Right ventricle myocardium inferior (tissue), 1 donor: ENCODE data around the gene KCNK3. TPM values are rescaled to one million over a fixed set of nuclear protein-coding genes. Genes with fewer than 3 reads are reported as not detected.

ENCODE experiments used
- ATAC-seq: fragments of 200-7000 bp; cut with Tn5 transposase; one replicate; pipeline ENCODE4 v1.9.1; 2020; ENCODE audit warnings: mild to moderate bottlenecking, moderate library complexity
- DNase-seq: peaks from one replicate; pipeline ENCODE4 v3.0.0; 2021; ENCODE audit errors: missing footprints
- intact Hi-C: fragments of 100-400 bp; cut with DNase I; formaldehyde crosslinking; loops from one replicate; pipeline ENCODE4 v1.11.0; 2022
- total RNA-seq: library from RNA; stranded (reverse); fragmentation: NEBNext Ultra II Directional; extraction: Animal tissue kit (Norgen Biotek cat#: 25700); gene quantifications from one replicate; pipeline ENCODE4 v1.2.1, GENCODE V29; 2021
- donor health status: DM: no; HTN: yes; CAD: no; lungs with severe emphysema.

The KCNK3 gene
- total RNA-seq, 1 donor from 2014 or later = 4.5 TPM

- ATAC-seq = peak; percentile 58
- DNase-seq = no peak
- intact Hi-C loops = no loop called here
Measured at GRCh38 chr2:26706616-26707473, 14.3 kb downstream of the KCNK3 start.

- ATAC-seq = no peak
Measured at GRCh38 chr2:26707747-26708146, 15.2 kb downstream of the KCNK3 start.

GRCh38 chr2:26708457-26708856 is 15.9 kb downstream of the KCNK3 start:
- DNase-seq = no peak
- ATAC-seq = no peak
- intact Hi-C loops = no loop called here

More at GRCh38 chr2:26707747-26708146, 15.2 kb downstream of the KCNK3 start:
- intact Hi-C loops = no loop called here
- DNase-seq = no peak

GRCh38 chr2:26709323-26710110 is 17.0 kb downstream of the KCNK3 start:
- DNase-seq (no peak), ATAC-seq (no peak)
- intact Hi-C loops = no loop called here

GRCh38 chr2:26710145-26710544 is 17.6 kb downstream of the KCNK3 start:
- intact Hi-C loops = no loop called here
- ATAC-seq = no peak
- no peak for DNase-seq

GRCh38 chr2:26710743-26711456 is 18.4 kb downstream of the KCNK3 start:
- DNase-seq (no peak), ATAC-seq (peak; percentile 37)
- intact Hi-C loops = no loop called here

- DNase-seq = no peak
- ATAC-seq = peak; percentile 29
Measured at GRCh38 chr2:26711457-26712161, 19.1 kb downstream of the KCNK3 start.

GRCh38 chr2:26712486-26713465 is 20.3 kb downstream of the KCNK3 start:
- DNase-seq (no peak), ATAC-seq (no peak)
- intact Hi-C loops = no loop called here

More at GRCh38 chr2:26711457-26712161, 19.1 kb downstream of the KCNK3 start:
- intact Hi-C loops = no loop called here

GRCh38 chr2:26715528-26716270 is 23.2 kb downstream of the KCNK3 start:
- ATAC-seq (no peak), DNase-seq (peak; percentile 23)
- intact Hi-C loops = no loop called here

GRCh38 chr2:26716340-26716739 is 23.8 kb downstream of the KCNK3 start:
- intact Hi-C loops = no loop called here
- ATAC-seq (no peak), DNase-seq (peak; percentile 23)

- intact Hi-C loops = no loop called here
- DNase-seq (no peak), ATAC-seq (no peak)
Measured at GRCh38 chr2:26716769-26717168, 24.2 kb downstream of the KCNK3 start.

GRCh38 chr2:26717362-26717761 is 24.8 kb downstream of the KCNK3 start:
- no peak for ATAC-seq
- intact Hi-C loops = no loop called here
- DNase-seq = peak; percentile 46

- intact Hi-C loops = no loop called here
- ATAC-seq = no peak
- DNase-seq = no peak
Measured at GRCh38 chr2:26718949-26719686, 26.6 kb downstream of the KCNK3 start.

GRCh38 chr2:26720322-26721114 is 28.0 kb downstream of the KCNK3 start:
- peak; percentile 87 for ATAC-seq
- intact Hi-C loops = no loop called here
- peak; percentile 91 for DNase-seq
